ENCODE results near the gene MGAT5.

Gene MGAT5

GRCh38 chr2:134226601-134227000 is 27.3 kb upstream of the MGAT5 start:
- H3K9ac ChIP-seq (ENCODE audit: low read depth, low read length, poor library complexity), result no peak overlapping the region
- H3K14ac ChIP-seq (ENCODE audit: low read length), result no peak overlapping the region
- H3K27me3 ChIP-seq (ENCODE audit: control insufficient read depth in 3 of 3, insufficient read depth in 3 of 3, low read depth in 1 of 3, low read length in 3 of 3), result no peaks in the 10 kb centered on the region
- no peak overlapping the region for H4K8ac ChIP-seq (ENCODE audit: low read depth, low read length)
- H3K36me3 ChIP-seq (replicated peaks in 1 of 2; ENCODE audit: control insufficient read depth in 2 of 2, insufficient read depth in 2 of 2, low read length in 2 of 2), result no peaks in the 10 kb centered on the region
- no peak overlapping the region for H3K4ac ChIP-seq (ENCODE audit: low read length)
- H3K18ac ChIP-seq (ENCODE audit: low read length), result no peak overlapping the region
- H2BK5ac ChIP-seq (ENCODE audit: low read length), result no peak overlapping the region
- H3K27ac ChIP-seq (replicated peaks; ENCODE audit: low read length), result no peak overlapping the region
- no peak overlapping the region for H3K23ac ChIP-seq (ENCODE audit: low read depth, low read length, poor library complexity)
- H4K91ac ChIP-seq (ENCODE audit: low read depth, low read length, poor library complexity), result no peak overlapping the region
- H2AK5ac ChIP-seq (ENCODE audit: low read depth, low read length), result no peak overlapping the region
- no peaks in the 10 kb centered on the region for H3K79me1 ChIP-seq (ENCODE audit: low read depth, low read length)
- peaks cover 0 to 3% of the 10 kb centered on the region in 2 donors for H3K4me1 ChIP-seq (ENCODE audit: control insufficient read depth in 2 of 2, insufficient read depth in 1 of 2, low read depth in 1 of 2, low read length in 2 of 2)
- no CpG with 5 or more reads among the region's 4 CpGs for WGBS, 2 donors (ENCODE audit: extremely low coverage in 2 of 2, insufficient read length in 2 of 2, insufficient replicate concordance in 1 of 2)
- DNase-seq (ENCODE audit: low spot score), result no peak
- H2BK12ac ChIP-seq (ENCODE audit: low read length), result no peak overlapping the region
- H3K4me3 ChIP-seq (ENCODE audit: low read length in 2 of 2), result no peak overlapping the region
- H2AFZ ChIP-seq (ENCODE audit: low read length), result no peak overlapping the region
- peaks cover 6 to 23% of the 10 kb centered on the region in 2 donors for H3K9me3 ChIP-seq (replicated peaks in 1 of 2; ENCODE audit: control insufficient read depth in 2 of 2, insufficient read depth in 1 of 2, low read depth in 1 of 2, low read length in 2 of 2)
- no peak overlapping the region for H2BK15ac ChIP-seq (ENCODE audit: low read length)
- no peak overlapping the region for H3K4me2 ChIP-seq (ENCODE audit: insufficient read depth, low read length, poor library complexity, severe bottlenecking)
- no peak overlapping the region for H2BK120ac ChIP-seq (ENCODE audit: low read depth, low read length)

DNA sequence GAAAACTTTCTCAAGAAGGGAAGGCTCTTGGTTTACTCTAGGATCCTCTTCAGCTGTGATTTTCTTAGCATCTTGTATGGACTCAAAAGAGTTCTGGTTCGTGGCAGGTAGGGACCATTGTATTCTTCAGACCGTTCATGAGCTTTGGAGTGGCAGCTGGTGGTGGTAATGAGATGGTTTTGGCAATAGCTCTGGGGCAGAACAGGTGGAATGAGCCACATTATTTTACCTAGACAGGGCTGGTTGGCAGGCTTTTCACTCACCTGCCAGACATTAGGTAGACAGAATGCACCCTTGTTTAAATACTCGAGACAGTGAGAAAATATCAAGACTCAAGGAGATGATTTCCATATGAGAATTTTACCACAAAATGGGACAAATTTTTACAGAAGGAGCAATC is 26.2 kb upstream of the MGAT5 start:
- Histone ChIP-seq H3K23ac (ENCODE audit: low read depth, low read length, poor library complexity) (no peak overlapping the region), H3K4me1 (ENCODE audit: control insufficient read depth in 2 of 2, insufficient read depth in 1 of 2, low read depth in 1 of 2, low read length in 2 of 2) (peaks cover 0 to 3% of the 10 kb centered on the region in 2 donors), H3K14ac (ENCODE audit: low read length) (no peak overlapping the region), H3K27ac (replicated peaks; ENCODE audit: low read length) (no peak overlapping the region), H3K4me2 (ENCODE audit: insufficient read depth, low read length, poor library complexity, severe bottlenecking) (no peak overlapping the region), H3K18ac (ENCODE audit: low read length) (no peak overlapping the region), H3K4me3 (ENCODE audit: low read length in 2 of 2) (no peak overlapping the region), H3K4ac (ENCODE audit: low read length) (no peak overlapping the region), H2BK12ac (ENCODE audit: low read length) (no peak overlapping the region), H3K9ac (ENCODE audit: low read depth, low read length, poor library complexity) (no peak overlapping the region), H2AFZ (ENCODE audit: low read length) (no peak overlapping the region), H4K8ac (ENCODE audit: low read depth, low read length) (no peak overlapping the region), H3K36me3 (replicated peaks in 1 of 2; ENCODE audit: control insufficient read depth in 2 of 2, insufficient read depth in 2 of 2, low read length in 2 of 2) (no peaks in the 10 kb centered on the region), H4K91ac (ENCODE audit: low read depth, low read length, poor library complexity) (no peak overlapping the region), H3K79me1 (ENCODE audit: low read depth, low read length) (no peaks in the 10 kb centered on the region), H3K9me3 (replicated peaks in 1 of 2; ENCODE audit: control insufficient read depth in 2 of 2, insufficient read depth in 1 of 2, low read depth in 1 of 2, low read length in 2 of 2) (peaks cover 6 to 23% of the 10 kb centered on the region in 2 donors), H2BK15ac (ENCODE audit: low read length) (no peak overlapping the region), H3K27me3 (ENCODE audit: control insufficient read depth in 3 of 3, insufficient read depth in 3 of 3, low read depth in 1 of 3, low read length in 3 of 3) (no peaks in the 10 kb centered on the region), H2BK5ac (ENCODE audit: low read length) (no peak overlapping the region), H2AK5ac (ENCODE audit: low read depth, low read length) (no peak overlapping the region), H2BK120ac (ENCODE audit: low read depth, low read length) (no peak overlapping the region)
- no peak for DNase-seq (ENCODE audit: low spot score)
- WGBS, 2 donors (ENCODE audit: extremely low coverage in 2 of 2, insufficient read length in 2 of 2, insufficient replicate concordance in 1 of 2), result no CpG with 5 or more reads among the region's 3 CpGs

GRCh38 chr2:134228493-134228903 is 25.4 kb upstream of the MGAT5 start:
- Histone ChIP-seq H3K14ac (ENCODE audit: low read length) (no peak overlapping the region), H3K4me2 (ENCODE audit: insufficient read depth, low read length, poor library complexity, severe bottlenecking) (no peak overlapping the region), H3K4ac (ENCODE audit: low read length) (no peak overlapping the region), H3K18ac (ENCODE audit: low read length) (no peak overlapping the region), H2BK120ac (ENCODE audit: low read depth, low read length) (no peak overlapping the region), H3K79me1 (ENCODE audit: low read depth, low read length) (no peaks in the 10 kb centered on the region), H3K27ac (replicated peaks; ENCODE audit: low read length) (no peak overlapping the region), H3K4me1 (ENCODE audit: control insufficient read depth in 2 of 2, insufficient read depth in 1 of 2, low read depth in 1 of 2, low read length in 2 of 2) (peaks cover 0 to 3% of the 10 kb centered on the region in 2 donors), H2AK5ac (ENCODE audit: low read depth, low read length) (no peak overlapping the region), H3K23ac (ENCODE audit: low read depth, low read length, poor library complexity) (no peak overlapping the region), H3K27me3 (ENCODE audit: control insufficient read depth in 3 of 3, insufficient read depth in 3 of 3, low read depth in 1 of 3, low read length in 3 of 3) (no peaks in the 10 kb centered on the region), H3K9me3 (replicated peaks in 1 of 2; ENCODE audit: control insufficient read depth in 2 of 2, insufficient read depth in 1 of 2, low read depth in 1 of 2, low read length in 2 of 2) (peaks cover 6 to 23% of the 10 kb centered on the region in 2 donors), H4K8ac (ENCODE audit: low read depth, low read length) (no peak overlapping the region), H2AFZ (ENCODE audit: low read length) (no peak overlapping the region), H2BK15ac (ENCODE audit: low read length) (no peak overlapping the region), H4K91ac (ENCODE audit: low read depth, low read length, poor library complexity) (no peak overlapping the region), H2BK12ac (ENCODE audit: low read length) (no peak overlapping the region), H3K9ac (ENCODE audit: low read depth, low read length, poor library complexity) (no peak overlapping the region), H2BK5ac (ENCODE audit: low read length) (no peak overlapping the region), H3K4me3 (ENCODE audit: low read length in 2 of 2) (no peak overlapping the region), H3K36me3 (replicated peaks in 1 of 2; ENCODE audit: control insufficient read depth in 2 of 2, insufficient read depth in 2 of 2, low read length in 2 of 2) (no peaks in the 10 kb centered on the region)
- WGBS, 2 donors (ENCODE audit: extremely low coverage in 2 of 2, insufficient read length in 2 of 2, insufficient replicate concordance in 1 of 2), result no CpG with 5 or more reads among the region's 2 CpGs
- no peak for DNase-seq (ENCODE audit: low spot score)

DNA sequence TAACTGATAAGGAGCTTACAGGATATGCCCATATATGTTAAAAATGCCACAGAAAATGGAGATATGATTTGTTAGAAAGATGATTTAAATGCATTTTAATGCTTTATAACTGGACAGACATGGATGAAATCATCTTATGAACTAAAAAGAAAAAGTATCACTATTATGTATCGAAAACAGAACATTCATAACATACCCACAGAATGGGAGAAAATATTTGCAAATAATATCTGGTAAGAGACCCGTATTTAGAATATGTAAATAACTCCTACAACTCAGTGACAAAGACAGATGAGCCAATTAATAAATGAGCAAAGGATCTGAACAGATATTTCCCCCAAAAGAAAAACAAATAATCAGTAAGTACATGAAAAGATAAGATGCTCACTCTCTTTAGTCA is 24.3 kb upstream of the MGAT5 start:
- no peak overlapping the region for H3K4me3 ChIP-seq (ENCODE audit: low read length in 2 of 2)
- H3K27ac ChIP-seq (replicated peaks; ENCODE audit: low read length), result no peak overlapping the region
- no peaks in the 10 kb centered on the region for H3K36me3 ChIP-seq (replicated peaks in 1 of 2; ENCODE audit: control insufficient read depth in 2 of 2, insufficient read depth in 2 of 2, low read length in 2 of 2)
- no peak overlapping the region for H2BK120ac ChIP-seq (ENCODE audit: low read depth, low read length)
- peaks cover 6 to 23% of the 10 kb centered on the region in 2 donors for H3K9me3 ChIP-seq (replicated peaks in 1 of 2; ENCODE audit: control insufficient read depth in 2 of 2, insufficient read depth in 1 of 2, low read depth in 1 of 2, low read length in 2 of 2)
- no peak overlapping the region for H3K23ac ChIP-seq (ENCODE audit: low read depth, low read length, poor library complexity)
- no peak overlapping the region for H3K4me2 ChIP-seq (ENCODE audit: insufficient read depth, low read length, poor library complexity, severe bottlenecking)
- no peak overlapping the region for H2BK15ac ChIP-seq (ENCODE audit: low read length)
- H3K27me3 ChIP-seq (ENCODE audit: control insufficient read depth in 3 of 3, insufficient read depth in 3 of 3, low read depth in 1 of 3, low read length in 3 of 3), result no peaks in the 10 kb centered on the region
- H3K18ac ChIP-seq (ENCODE audit: low read length), result no peak overlapping the region
- H2BK5ac ChIP-seq (ENCODE audit: low read length), result no peak overlapping the region
- H4K8ac ChIP-seq (ENCODE audit: low read depth, low read length), result no peak overlapping the region
- H3K79me1 ChIP-seq (ENCODE audit: low read depth, low read length), result no peaks in the 10 kb centered on the region
- no peak overlapping the region for H3K9ac ChIP-seq (ENCODE audit: low read depth, low read length, poor library complexity)
- no peak overlapping the region for H4K91ac ChIP-seq (ENCODE audit: low read depth, low read length, poor library complexity)
- no peak overlapping the region for H3K14ac ChIP-seq (ENCODE audit: low read length)
- H3K4me1 ChIP-seq (ENCODE audit: control insufficient read depth in 2 of 2, insufficient read depth in 1 of 2, low read depth in 1 of 2, low read length in 2 of 2), result peaks cover 0 to 3% of the 10 kb centered on the region in 2 donors
- DNase-seq (ENCODE audit: low spot score), result no peak
- H3K4ac ChIP-seq (ENCODE audit: low read length), result no peak overlapping the region
- no peak overlapping the region for H2AFZ ChIP-seq (ENCODE audit: low read length)
- no CpG with 5 or more reads among the region's 2 CpGs for WGBS, 2 donors (ENCODE audit: extremely low coverage in 2 of 2, insufficient read length in 2 of 2, insufficient replicate concordance in 1 of 2)
- H2BK12ac ChIP-seq (ENCODE audit: low read length), result no peak overlapping the region
- no peak overlapping the region for H2AK5ac ChIP-seq (ENCODE audit: low read depth, low read length)
